Panc1 (cell line): Measurements from ENCODE around the gene PARVB. TPM values are rescaled to one million over a fixed set of nuclear protein-coding genes. Genes with fewer than 3 reads are reported as not detected.

Source experiments
- ATAC-seq: fragments of 200-7000 bp; cut with Tn5 transposase; 2 replicates; pipeline ENCODE4 v1.9.1; 2020; ENCODE audit warnings: mild to moderate bottlenecking, moderate library complexity
- BruUV-seq: library from RNA; stranded (reverse); fragments of 400-500 nt; replicated peaks from 2 replicates; lab custom pipeline; 2021; lab: Mats Ljungman, UMichigan
- CTCF ChIA-PET: fragments of 300-600 bp; sonication (Branson Sonifier 250); formaldehyde crosslinking; loops from one replicate; lab custom pipeline; 2022; ENCODE audit warnings: antibody characterized with exemption; lab: Charles Lee
- POLR2A ChIA-PET: fragments of 300-600 bp; sonication (Branson Sonifier 250); formaldehyde crosslinking; loops from one replicate; lab custom pipeline; 2022; ENCODE audit warnings: antibody characterized with exemption; lab: Charles Lee
- DNase-seq: peaks from one replicate; pipeline ENCODE4 v3.0.0-alpha.2; 2010; ENCODE audit warnings: low read depth, low spot score
- H3K27ac ChIP-seq: 2 replicates; pipeline ENCODE4 v1.5.1; 2011; ENCODE audit warnings: mild to moderate bottlenecking, low read length, inconsistent platforms
- H3K27me3 ChIP-seq: fragments of 200-500 bp; sonication (Bioruptor generic); 2 replicates; pipeline ENCODE4 v1.6.0; 2014; ENCODE audit warnings: low read length, inconsistent platforms; ENCODE audit not compliant: control insufficient read depth, insufficient read depth
- H3K36me3 ChIP-seq: fragments of 200-500 bp; sonication (Bioruptor generic); 2 replicates; pipeline ENCODE4 v1.5.1; 2014; ENCODE audit warnings: inconsistent platforms, mild to moderate bottlenecking, low read length, moderate library complexity; ENCODE audit not compliant: control insufficient read depth, insufficient read depth
- H3K4me1 ChIP-seq: 2 replicates; pipeline ENCODE4 v1.5.1; 2011; ENCODE audit warnings: inconsistent platforms, mild to moderate bottlenecking, low read length, moderate library complexity; ENCODE audit not compliant: control insufficient read depth, insufficient read depth
- H3K4me3 ChIP-seq, 2 experiments: 2 replicates each; pipeline ENCODE4 v1.5.1; 2011 to 2012; ENCODE audit warnings: low read depth in 2 of 2, low read length in 2 of 2, mild to moderate bottlenecking in 2 of 2, inconsistent platforms in 1 of 2, moderate library complexity in 1 of 2
- H3K9me3 ChIP-seq: fragments of 200-500 bp; sonication (Bioruptor generic); 2 replicates; pipeline ENCODE4 v1.5.1; 2014; ENCODE audit warnings: low read depth, mild to moderate bottlenecking, inconsistent platforms, low read length, moderate library complexity; ENCODE audit not compliant: control insufficient read depth, insufficient read depth
- CTCF ChIP-seq: fragments of 450-650 bp; IDR thresholded peaks from 2 replicates; pipeline ENCODE4 v1.5.1; 2017; ENCODE audit warnings: mild to moderate bottlenecking
- POLR2AphosphoS5 ChIP-seq: IDR thresholded peaks from 2 replicates; pipeline ENCODE4 v1.6.1; 2012; ENCODE audit warnings: mild to moderate bottlenecking, low read depth, low read length, moderate library complexity
- REST ChIP-seq, 2 experiments: IDR thresholded peaks; 2 replicates each; pipeline ENCODE4 v1.6.1; 2011 to 2012; ENCODE audit warnings: low read depth in 2 of 2, control low read depth in 1 of 2, low read length in 1 of 2, mild to moderate bottlenecking in 1 of 2, moderate library complexity in 1 of 2; ENCODE audit not compliant: insufficient read depth in 1 of 2
- SIN3A ChIP-seq: IDR thresholded peaks from 2 replicates; pipeline ENCODE4 v1.6.1; 2012; ENCODE audit warnings: low read depth, mild to moderate bottlenecking, low read length, moderate library complexity, borderline replicate concordance; ENCODE audit not compliant: insufficient read depth
- TCF7L2 ChIP-seq: IDR thresholded peaks from 2 replicates; pipeline ENCODE4 v1.6.1; 2011; ENCODE audit warnings: mild to moderate bottlenecking, low read depth, low read length, inconsistent platforms
- in situ Hi-C: cut with HindIII; loops from 2 replicates; pipeline ENCODE4 v1.10.0; 2016; ENCODE audit warnings: low sequenced_read_pairs, low pct_unique_long_range_greater_than_20kb
- intact Hi-C: fragments of 100-400 bp; cut with micrococcal nuclease; formaldehyde crosslinking; loops from one replicate; pipeline ENCODE4 v1.10.0; 2022; ENCODE audit not compliant: unreplicated experiment
- total RNA-seq: library from RNA; stranded (reverse); gene quantifications from one replicate; pipeline ENCODE4 v1.2.1, GENCODE V29; 2021; ENCODE audit not compliant: unreplicated experiment

PARVB gene
- total RNA-seq, 1 experiment from 2014 or later, result 28.1 TPM

GRCh38 chr22:44047891-44048301, 23.8 kb downstream of the PARVB start:
- Histone ChIP-seq H3K9me3 (no peaks in the 10 kb centered on the region), H3K4me3 (no peak overlapping the region), H3K27me3 (no peaks in the 10 kb centered on the region), H3K4me1 (no peaks in the 10 kb centered on the region), H3K36me3 (no peaks in the 10 kb centered on the region), H3K27ac (no peak overlapping the region)
- no TSS peak for BruUV-seq
- intact Hi-C loops, result no loop called here
- no peak for ATAC-seq
- in situ Hi-C loops, result no loop called here
- no peak for DNase-seq
- TF ChIP-seq POLR2AphosphoS5, result no peak
- no peak for TF ChIP-seq TCF7L2
- TF ChIP-seq SIN3A, result no peak
- TF ChIP-seq REST (IDR thresholded peaks at IDR 0.05; ENCODE audit: insufficient read depth in 1 of 2, low read depth in 2 of 2, low read length in 1 of 2), result no peak
- TF ChIP-seq CTCF, result no peak
- POLR2A ChIA-PET, result no interaction called here
- CTCF ChIA-PET, result no interaction called here

GRCh38 chr22:44049486-44050231, 25.6 kb downstream of the PARVB start:
- no peak for ATAC-seq
- Histone ChIP-seq H3K36me3 (no peaks in the 10 kb centered on the region), H3K27me3 (no peaks in the 10 kb centered on the region), H3K4me1 (no peaks in the 10 kb centered on the region), H3K27ac (no peak overlapping the region), H3K4me3 (no peak overlapping the region), H3K9me3 (no peaks in the 10 kb centered on the region)
- ChIA-PET POLR2A (no interaction called here), CTCF (no interaction called here)
- DNase-seq, result no peak
- BruUV-seq, result no TSS peak
- no peak for TF ChIP-seq TCF7L2
- no peak for TF ChIP-seq CTCF
- no peak for TF ChIP-seq REST (IDR thresholded peaks at IDR 0.05; ENCODE audit: insufficient read depth in 1 of 2, low read depth in 2 of 2, low read length in 1 of 2)
- no peak for TF ChIP-seq SIN3A
- no peak for TF ChIP-seq POLR2AphosphoS5
- in situ Hi-C loops (no loop called here), intact Hi-C loops (no loop called here)
